ENCODE data around the gene UGT1A8. TPM values are rescaled to one million over a fixed set of nuclear protein-coding genes. Genes with fewer than 3 reads are reported as not detected.

The UGT1A8 gene
- total RNA-seq, 1 donor, result not detected

- H3K9me3 ChIP-seq (ENCODE audit: low read depth, low read length), result no peaks in the 10 kb centered on the region
- H3K4me3 ChIP-seq (ENCODE audit: low read length), result no peak overlapping the region
- no peaks in the 10 kb centered on the region for H3K27me3 ChIP-seq (ENCODE audit: insufficient read depth, low read length)
- no peaks in the 10 kb centered on the region for H3K4me1 ChIP-seq (ENCODE audit: insufficient read depth, low read length)
Measured at GRCh38 chr2:233814056-233814835, 196.8 kb downstream of the UGT1A8 start.

- H3K27me3 ChIP-seq (ENCODE audit: insufficient read depth, low read length), result no peaks in the 10 kb centered on the region
- H3K4me1 ChIP-seq (ENCODE audit: insufficient read depth, low read length), result no peaks in the 10 kb centered on the region
- no peak overlapping the region for H3K4me3 ChIP-seq (ENCODE audit: low read length)
- H3K9me3 ChIP-seq (ENCODE audit: low read depth, low read length), result no peaks in the 10 kb centered on the region
Measured at GRCh38 chr2:233815861-233816260, 198.4 kb downstream of the UGT1A8 start.

GRCh38 chr2:233816334-233816733, 198.9 kb downstream of the UGT1A8 start:
- H3K4me3 ChIP-seq (ENCODE audit: low read length), result no peak overlapping the region
- no peaks in the 10 kb centered on the region for H3K27me3 ChIP-seq (ENCODE audit: insufficient read depth, low read length)
- H3K4me1 ChIP-seq (ENCODE audit: insufficient read depth, low read length), result no peaks in the 10 kb centered on the region
- no peaks in the 10 kb centered on the region for H3K9me3 ChIP-seq (ENCODE audit: low read depth, low read length)

GRCh38 chr2:233816771-233817170, 199.3 kb downstream of the UGT1A8 start:
- Histone ChIP-seq H3K9me3 (ENCODE audit: low read depth, low read length) (no peaks in the 10 kb centered on the region), H3K4me1 (ENCODE audit: insufficient read depth, low read length) (no peaks in the 10 kb centered on the region), H3K27me3 (ENCODE audit: insufficient read depth, low read length) (no peaks in the 10 kb centered on the region), H3K4me3 (ENCODE audit: low read length) (no peak overlapping the region)

- Histone ChIP-seq H3K9me3 (ENCODE audit: low read depth, low read length) (no peaks in the 10 kb centered on the region), H3K4me1 (ENCODE audit: insufficient read depth, low read length) (no peaks in the 10 kb centered on the region), H3K4me3 (ENCODE audit: low read length) (no peak overlapping the region), H3K27me3 (ENCODE audit: insufficient read depth, low read length) (no peaks in the 10 kb centered on the region)
Measured at GRCh38 chr2:233817361-233817911, 200.0 kb downstream of the UGT1A8 start.

GRCh38 chr2:233817995-233818638, 200.7 kb downstream of the UGT1A8 start:
- Histone ChIP-seq H3K27me3 (ENCODE audit: insufficient read depth, low read length) (no peaks in the 10 kb centered on the region), H3K4me3 (ENCODE audit: low read length) (no peak overlapping the region), H3K9me3 (ENCODE audit: low read depth, low read length) (no peaks in the 10 kb centered on the region), H3K4me1 (ENCODE audit: insufficient read depth, low read length) (no peaks in the 10 kb centered on the region)

- no peaks in the 10 kb centered on the region for H3K9me3 ChIP-seq (ENCODE audit: low read depth, low read length)
- H3K4me1 ChIP-seq (ENCODE audit: insufficient read depth, low read length), result no peaks in the 10 kb centered on the region
- H3K4me3 ChIP-seq (ENCODE audit: low read length), result no peak overlapping the region
- no peaks in the 10 kb centered on the region for H3K27me3 ChIP-seq (ENCODE audit: insufficient read depth, low read length)
Measured at GRCh38 chr2:233818639-233819621, 201.5 kb downstream of the UGT1A8 start.

GRCh38 chr2:233819884-233820773, 202.7 kb downstream of the UGT1A8 start:
- Histone ChIP-seq H3K4me3 (ENCODE audit: low read length) (no peak overlapping the region), H3K4me1 (ENCODE audit: insufficient read depth, low read length) (no peaks in the 10 kb centered on the region), H3K27me3 (ENCODE audit: insufficient read depth, low read length) (no peaks in the 10 kb centered on the region), H3K9me3 (ENCODE audit: low read depth, low read length) (no peaks in the 10 kb centered on the region)

- no peaks in the 10 kb centered on the region for H3K9me3 ChIP-seq (ENCODE audit: low read depth, low read length)
- H3K4me3 ChIP-seq (ENCODE audit: low read length), result no peak overlapping the region
- no peaks in the 10 kb centered on the region for H3K27me3 ChIP-seq (ENCODE audit: insufficient read depth, low read length)
- no peaks in the 10 kb centered on the region for H3K4me1 ChIP-seq (ENCODE audit: insufficient read depth, low read length)
Measured at GRCh38 chr2:233820774-233821105, 203.3 kb downstream of the UGT1A8 start.

- Histone ChIP-seq H3K9me3 (ENCODE audit: low read depth, low read length) (no peaks in the 10 kb centered on the region), H3K27me3 (ENCODE audit: insufficient read depth, low read length) (no peaks in the 10 kb centered on the region), H3K4me3 (ENCODE audit: low read length) (no peak overlapping the region), H3K4me1 (ENCODE audit: insufficient read depth, low read length) (no peaks in the 10 kb centered on the region)
Measured at GRCh38 chr2:233821196-233821595, 203.8 kb downstream of the UGT1A8 start.

GRCh38 chr2:233821709-233822100, 204.3 kb downstream of the UGT1A8 start:
- Histone ChIP-seq H3K27me3 (ENCODE audit: insufficient read depth, low read length) (no peaks in the 10 kb centered on the region), H3K9me3 (ENCODE audit: low read depth, low read length) (no peaks in the 10 kb centered on the region), H3K4me1 (ENCODE audit: insufficient read depth, low read length) (no peaks in the 10 kb centered on the region), H3K4me3 (ENCODE audit: low read length) (no peak overlapping the region)

GRCh38 chr2:233822101-233822771, 204.8 kb downstream of the UGT1A8 start:
- Histone ChIP-seq H3K27me3 (ENCODE audit: insufficient read depth, low read length) (no peaks in the 10 kb centered on the region), H3K4me3 (ENCODE audit: low read length) (no peak overlapping the region), H3K4me1 (ENCODE audit: insufficient read depth, low read length) (no peaks in the 10 kb centered on the region), H3K9me3 (ENCODE audit: low read depth, low read length) (no peaks in the 10 kb centered on the region)
